Right renal cortex interstitium (tissue), 3 donors: ENCODE data around the gene GABRR1. TPM values are rescaled to one million over a fixed set of nuclear protein-coding genes. Genes with fewer than 3 reads are reported as not detected.
"Not testable (repeated sequence)": the region's sequence is repeated elsewhere in the genome, so short reads cannot be mapped to it uniquely, and the experiment has no call there.

Source experiments
- DNase-seq, 3 donors: peaks; one replicate each; pipeline ENCODE4 v3.0.0-alpha.2; 2013; ENCODE audit warnings: low read depth in 3 of 3, low spot score in 2 of 3
- polyA plus RNA-seq, 3 donors: library from polyadenylated mRNA; unstranded; fragments of 120-200 nt; gene quantifications; one replicate each; pipeline ENCODE4 v1.2.1, GENCODE V29; 2013; ENCODE audit not compliant: insufficient read length in 3 of 3

Gene GABRR1
- polyA plus RNA-seq, 3 donors, result 1.4 to 3.0 (median 2.8) TPM

- DNase-seq, result no peak
Measured at GRCh38 chr6:89161326-89162046, 55.7 kb downstream of the GABRR1 start.

DNA sequence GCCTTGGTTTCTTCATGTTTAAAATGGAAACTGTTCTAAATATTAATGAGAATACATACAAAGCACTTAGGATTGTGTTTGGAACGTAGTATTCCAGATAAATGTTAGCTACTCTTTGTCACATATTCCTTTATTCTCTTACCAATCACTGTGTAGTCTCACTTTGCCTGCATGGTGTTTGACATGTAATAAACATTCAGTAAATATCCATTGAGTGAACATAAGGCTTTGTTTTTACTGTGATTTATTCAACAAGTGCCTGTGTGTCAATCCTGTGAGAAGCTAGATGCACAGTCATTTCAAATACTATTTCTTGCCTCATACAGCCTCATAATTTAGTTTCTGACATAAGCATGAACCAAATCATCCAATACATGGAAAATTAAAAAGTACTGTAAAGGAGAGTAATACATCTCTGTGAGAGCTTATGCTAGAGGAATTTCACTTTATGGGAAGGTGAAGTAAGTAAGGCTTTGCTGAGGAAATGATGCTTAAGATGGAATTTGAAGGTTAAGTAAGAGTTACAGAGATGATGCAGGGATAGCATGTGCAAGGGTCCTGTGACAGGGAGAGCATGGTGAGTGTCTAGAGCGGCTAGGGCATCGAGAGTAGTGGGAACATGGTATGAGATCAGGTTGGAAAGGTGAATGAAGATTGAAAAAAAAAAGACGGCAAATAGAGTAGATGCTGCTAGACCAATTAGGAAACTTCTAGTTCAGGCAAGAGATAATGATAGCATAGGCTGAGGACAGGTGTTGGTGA is 56.6 kb downstream of the GABRR1 start:
- no peak for DNase-seq

DNA sequence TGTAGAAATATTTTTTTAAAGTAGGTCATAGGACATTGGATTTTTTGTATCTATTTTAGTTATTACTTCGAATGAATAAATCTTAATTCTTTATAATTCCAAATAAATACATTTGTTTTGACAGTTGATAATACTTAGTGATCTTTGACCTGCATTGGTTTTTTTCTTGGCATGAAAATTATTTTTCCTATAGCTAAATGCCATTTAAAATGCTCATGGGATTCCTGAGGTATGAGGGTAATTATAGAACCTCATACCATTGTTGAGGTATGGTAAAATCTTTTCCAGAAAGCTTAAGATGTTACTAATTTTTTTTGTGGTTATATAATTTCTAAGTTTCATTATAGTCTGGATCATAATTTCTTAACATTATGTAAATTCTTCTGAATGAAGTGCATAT is 63.0 kb downstream of the GABRR1 start:
- DNase-seq, result no peak

- no peak for DNase-seq
Measured at GRCh38 chr6:89148016-89148750, 69.0 kb downstream of the GABRR1 start.

- DNase-seq, result peak in 2 of 3 donors; percentile 33 to 47
Measured at GRCh38 chr6:89146718-89147700, 70.1 kb downstream of the GABRR1 start.

DNA sequence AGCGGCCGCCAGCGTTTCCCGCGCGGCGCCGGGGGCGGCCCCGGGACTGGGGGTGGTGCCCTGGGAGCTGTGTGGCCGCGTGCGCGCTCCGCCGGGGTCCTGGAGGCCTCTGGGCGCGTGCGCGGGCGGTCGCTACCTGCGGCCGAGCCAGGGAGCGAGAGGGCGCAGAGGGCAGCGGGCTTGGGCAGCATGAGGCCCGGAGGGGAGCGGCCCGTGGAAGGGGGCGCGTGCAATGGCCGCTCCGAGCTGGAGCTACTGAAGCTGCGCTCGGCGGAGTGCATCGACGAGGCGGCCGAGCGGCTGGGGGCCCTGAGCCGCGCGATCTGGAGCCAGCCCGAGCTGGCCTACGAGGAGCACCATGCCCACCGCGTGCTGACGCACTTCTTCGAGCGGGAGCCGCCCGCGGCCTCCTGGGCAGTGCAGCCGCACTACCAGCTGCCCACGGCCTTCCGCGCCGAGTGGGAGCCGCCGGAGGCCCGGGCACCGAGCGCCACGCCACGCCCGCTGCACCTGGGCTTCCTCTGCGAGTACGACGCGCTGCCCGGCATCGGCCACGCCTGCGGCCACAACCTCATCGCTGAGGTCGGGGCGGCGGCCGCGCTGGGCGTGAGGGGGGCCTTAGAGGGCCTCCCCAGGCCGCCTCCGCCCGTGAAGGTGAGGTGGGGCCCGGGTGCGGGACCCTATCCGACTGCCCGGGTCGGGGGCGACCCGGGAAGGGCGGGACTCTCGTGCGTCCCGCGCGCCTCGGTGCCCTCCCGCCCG is 71.0 kb downstream of the GABRR1 start, which contains the start of gene PM20D2:
Gene PM20D2, plus strand, starts transcription at position 100 of the 762 bp plus-strand sequence. Its CDS starts 90 bp downstream, at position 190.
- DNase-seq, result peak in 2 of 3 donors; percentile 47 to 63

DNA sequence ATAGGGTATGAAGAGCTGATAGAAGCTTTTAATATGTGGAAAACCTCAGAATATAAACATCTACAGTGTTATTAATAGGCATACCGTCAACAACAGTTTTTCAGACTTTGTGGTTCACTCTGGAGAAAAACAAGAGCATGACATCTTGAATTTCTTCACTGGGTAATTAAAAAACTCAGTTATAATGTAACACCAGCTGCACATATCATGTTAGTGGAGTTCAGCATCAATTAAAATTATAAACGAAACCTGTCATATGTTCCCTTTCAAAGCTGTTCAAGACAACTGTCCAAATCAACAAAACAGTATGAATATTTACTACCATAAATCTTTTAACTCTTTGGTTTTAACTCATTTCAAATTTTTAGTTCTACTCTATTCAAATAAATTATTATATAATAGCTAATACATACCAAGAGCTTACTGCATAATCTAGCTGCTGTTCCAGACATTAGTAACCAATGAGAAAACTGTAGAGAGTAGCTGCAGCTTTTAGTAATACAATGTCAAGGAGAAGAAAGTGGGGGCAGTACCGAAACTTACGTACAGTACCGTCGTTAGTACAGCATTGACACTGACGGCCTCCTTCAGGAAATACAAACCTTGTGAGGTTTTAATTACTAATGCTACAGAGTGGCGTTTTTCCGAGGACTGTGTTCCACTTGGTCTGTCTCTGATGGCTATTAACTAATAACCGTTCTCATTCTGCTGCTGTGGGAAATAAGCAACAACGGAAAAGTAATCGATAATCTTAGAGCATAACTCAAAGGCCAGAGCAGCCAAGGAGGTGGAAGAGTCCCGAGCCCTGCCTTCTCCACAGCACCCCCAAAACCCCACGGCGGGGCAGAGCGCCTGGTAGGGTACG is 71.8 kb downstream of the GABRR1 start:
- DNase-seq, result peak in 2 of 3 donors; percentile 26 to 29

GRCh38 chr6:89144354-89144906 is 72.7 kb downstream of the GABRR1 start:
- DNase-seq, result no peak

DNA sequence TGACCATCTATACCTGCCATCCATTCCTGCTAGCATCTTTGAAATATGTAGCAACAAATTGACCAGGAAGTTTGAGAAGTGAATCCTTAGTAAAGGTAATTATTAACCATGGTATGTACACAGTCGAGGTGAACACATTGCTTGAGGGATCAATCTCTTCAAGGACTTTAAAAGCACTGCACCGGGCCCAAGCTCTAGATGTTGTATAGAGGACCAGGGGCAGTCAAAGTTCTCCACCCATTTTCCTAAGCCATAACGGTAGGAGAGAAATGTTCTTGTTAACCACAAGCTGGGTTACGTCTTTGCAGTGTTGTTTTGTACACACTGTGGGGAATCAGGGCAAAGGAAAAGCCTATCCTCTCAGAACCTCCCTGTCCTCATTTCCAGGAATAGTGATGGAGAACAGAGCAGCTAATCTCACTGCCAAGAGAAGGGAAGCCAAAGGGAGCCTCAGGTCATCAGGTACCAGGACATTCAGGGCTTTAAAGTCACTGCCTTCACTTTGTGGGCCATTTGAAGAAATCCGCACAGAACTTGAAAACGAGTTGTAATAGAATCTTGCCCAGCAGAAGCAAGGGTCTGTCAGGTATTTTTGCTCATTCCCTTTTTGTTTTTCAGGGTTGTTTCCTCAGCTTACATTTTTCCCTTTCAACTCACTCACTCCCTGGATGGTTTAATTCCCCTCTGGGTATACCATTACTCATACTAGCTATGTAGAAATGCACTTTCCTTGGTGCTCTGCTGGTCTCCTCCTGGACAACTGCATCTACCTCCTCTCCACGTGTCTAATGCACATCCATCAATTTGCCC is 76.6 kb downstream of the GABRR1 start:
- DNase-seq, result no peak

GRCh38 chr6:89139509-89140346 is 77.4 kb downstream of the GABRR1 start:
- no peak for DNase-seq

GRCh38 chr6:89138173-89138572 is 79.0 kb downstream of the GABRR1 start:
- no peak for DNase-seq

GRCh38 chr6:89134723-89135122 is 82.4 kb downstream of the GABRR1 start:
- DNase-seq, result no peak

- no peak for DNase-seq
Measured at GRCh38 chr6:89133981-89134380, 83.2 kb downstream of the GABRR1 start.

- DNase-seq, result no peak
Measured at GRCh38 chr6:89132057-89132456, 85.1 kb downstream of the GABRR1 start.

DNA sequence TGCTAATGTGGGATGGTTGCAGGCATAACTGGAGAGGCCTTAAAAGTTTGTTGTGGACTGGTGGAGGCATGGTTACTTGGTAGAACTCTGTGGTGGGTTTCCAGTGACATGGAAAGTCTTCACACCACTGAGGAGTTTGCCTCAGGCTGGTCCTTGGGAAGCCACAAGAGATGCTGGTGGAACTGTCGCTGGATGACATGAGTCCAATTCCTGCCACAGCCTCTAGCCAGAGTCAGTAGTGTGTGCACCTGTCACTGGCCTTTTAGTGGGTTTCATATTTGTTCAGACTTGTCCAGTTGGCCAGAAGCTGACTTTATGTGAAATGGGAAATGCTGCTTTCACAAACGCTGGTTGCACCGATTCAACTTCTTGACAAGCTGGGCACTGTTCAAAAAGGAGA is 85.6 kb downstream of the GABRR1 start:
- DNase-seq, result no peak

GRCh38 chr6:89128256-89128671 is 88.9 kb downstream of the GABRR1 start:
- DNase-seq, result not testable (repeated sequence)
